SH-SY5Y (cell line): ENCODE data around the gene SMARCAL1.

Experiments
- GATA2 ChIP-seq: IDR thresholded peaks from 2 replicates; pipeline ENCODE4 v1.6.1; 2011; ENCODE audit warnings: mild to moderate bottlenecking, low read depth, low read length
- GATA3 ChIP-seq: IDR thresholded peaks from 2 replicates; pipeline ENCODE4 v1.6.1; 2011; ENCODE audit warnings: low read depth, mild to moderate bottlenecking, low read length, moderate library complexity

DNA sequence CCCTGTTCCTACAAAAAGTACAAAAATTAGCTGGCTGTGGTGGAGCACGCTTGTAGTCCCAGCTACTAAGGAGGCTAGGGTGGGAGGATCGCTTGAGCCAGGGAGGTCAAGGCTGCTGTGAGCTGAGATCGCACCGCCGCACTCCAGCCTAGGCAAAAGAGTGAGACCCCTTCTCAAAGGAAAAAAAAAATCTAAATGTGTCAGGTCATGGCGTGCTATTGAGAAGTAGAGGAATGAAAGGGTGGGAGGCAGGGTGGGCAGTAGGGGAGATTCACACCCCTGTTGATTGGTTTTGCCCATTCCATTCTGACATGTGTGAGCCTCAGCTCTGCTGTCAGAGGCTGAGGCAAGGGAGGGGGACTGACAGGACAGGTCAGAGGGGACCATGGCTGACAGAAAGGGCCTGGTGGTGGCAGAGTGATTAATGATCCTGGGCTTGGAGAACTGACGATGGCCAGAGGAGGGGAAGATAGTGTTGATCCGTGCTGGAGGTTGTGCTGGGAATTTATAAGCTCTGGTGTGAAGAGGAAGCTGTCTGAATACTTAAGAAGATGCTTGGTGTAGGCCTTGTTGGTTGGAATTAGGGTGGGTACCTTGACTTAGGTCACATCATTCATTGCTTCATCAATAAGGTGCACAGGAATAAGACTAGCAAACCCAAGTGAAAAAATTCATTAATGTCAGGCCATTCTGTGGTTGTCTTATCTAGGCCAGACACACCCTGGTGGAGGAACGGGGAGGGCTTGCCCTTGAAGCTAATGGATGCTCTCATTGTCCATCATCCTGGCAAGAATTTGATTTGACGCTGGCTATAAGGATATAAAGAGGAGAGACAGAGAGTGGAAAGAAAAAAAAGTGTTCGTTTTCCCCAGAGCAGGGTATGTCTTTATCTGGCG, 19.1 kb upstream of the SMARCAL1 start:
- no peak for TF ChIP-seq GATA2
- TF ChIP-seq GATA3 = no peak
